GM10266 (cell line): ENCODE results near the gene CDC42EP3.

Experiments used
- DNase-seq: peaks from one replicate; pipeline ENCODE4 v3.0.0; 2012; ENCODE audit errors: extremely low spot score
- TF ChIP-seq, protein P1 (sequence below): IDR thresholded peaks from 2 replicates; pipeline ENCODE4 v1.5.1; 2012; ENCODE audit warnings: mild to moderate bottlenecking, low read depth; ENCODE audit not compliant: control insufficient read depth, insufficient read depth; ENCODE audit errors: missing control alignments

Gene CDC42EP3

GRCh38 chr2:37636381-37637066, 34.9 kb downstream of the CDC42EP3 start:
- DNase-seq = no peak
- TF ChIP-seq, protein P1, sequence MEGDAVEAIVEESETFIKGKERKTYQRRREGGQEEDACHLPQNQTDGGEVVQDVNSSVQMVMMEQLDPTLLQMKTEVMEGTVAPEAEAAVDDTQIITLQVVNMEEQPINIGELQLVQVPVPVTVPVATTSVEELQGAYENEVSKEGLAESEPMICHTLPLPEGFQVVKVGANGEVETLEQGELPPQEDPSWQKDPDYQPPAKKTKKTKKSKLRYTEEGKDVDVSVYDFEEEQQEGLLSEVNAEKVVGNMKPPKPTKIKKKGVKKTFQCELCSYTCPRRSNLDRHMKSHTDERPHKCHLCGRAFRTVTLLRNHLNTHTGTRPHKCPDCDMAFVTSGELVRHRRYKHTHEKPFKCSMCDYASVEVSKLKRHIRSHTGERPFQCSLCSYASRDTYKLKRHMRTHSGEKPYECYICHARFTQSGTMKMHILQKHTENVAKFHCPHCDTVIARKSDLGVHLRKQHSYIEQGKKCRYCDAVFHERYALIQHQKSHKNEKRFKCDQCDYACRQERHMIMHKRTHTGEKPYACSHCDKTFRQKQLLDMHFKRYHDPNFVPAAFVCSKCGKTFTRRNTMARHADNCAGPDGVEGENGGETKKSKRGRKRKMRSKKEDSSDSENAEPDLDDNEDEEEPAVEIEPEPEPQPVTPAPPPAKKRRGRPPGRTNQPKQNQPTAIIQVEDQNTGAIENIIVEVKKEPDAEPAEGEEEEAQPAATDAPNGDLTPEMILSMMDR = no peak

DNA sequence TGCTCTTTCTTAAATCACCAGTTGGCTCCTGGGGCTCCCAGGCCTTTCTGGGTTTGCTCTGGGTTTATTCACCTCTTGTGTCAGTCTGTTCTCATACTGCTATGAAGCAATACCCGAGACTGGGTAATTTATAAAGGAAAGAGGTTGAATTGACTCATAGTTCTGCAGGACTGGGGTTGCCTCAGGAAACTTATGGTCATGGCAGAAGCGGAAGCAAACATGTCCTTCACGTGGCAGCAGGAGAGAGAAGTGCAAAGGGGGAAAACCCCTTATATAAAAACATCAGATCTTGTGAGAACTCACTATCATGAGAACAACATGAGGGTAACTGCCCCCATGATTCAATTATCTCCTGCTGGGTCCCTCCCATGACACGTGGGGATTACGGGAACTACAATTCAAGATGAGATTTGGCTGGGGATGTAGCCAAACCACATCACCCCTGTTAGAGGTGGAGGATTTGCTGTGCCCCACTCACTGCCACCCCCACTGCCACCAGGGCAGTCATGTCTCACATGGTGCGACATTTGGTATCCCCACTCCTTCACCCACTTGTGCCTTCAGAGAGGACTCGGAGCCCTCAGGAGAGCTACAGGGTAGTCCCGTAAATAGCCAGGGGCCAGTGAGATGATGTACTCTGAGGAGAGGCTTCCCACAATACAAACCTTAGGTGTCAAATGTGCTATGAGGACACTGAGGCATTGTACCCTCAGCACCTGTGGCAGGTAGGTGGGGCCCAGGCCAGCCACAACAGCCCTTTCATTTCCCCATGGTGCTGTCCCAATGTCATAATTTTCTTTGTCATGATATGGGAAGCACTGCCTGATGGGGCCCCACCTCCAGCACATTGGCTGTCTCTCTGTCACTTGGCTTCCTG, 35.7 kb downstream of the CDC42EP3 start:
- TF ChIP-seq, protein P1 = no peak
- DNase-seq = no peak

GRCh38 chr2:37634914-37635503, 36.4 kb downstream of the CDC42EP3 start:
- DNase-seq = peak; percentile 35
- TF ChIP-seq, protein P1 = no peak

DNA sequence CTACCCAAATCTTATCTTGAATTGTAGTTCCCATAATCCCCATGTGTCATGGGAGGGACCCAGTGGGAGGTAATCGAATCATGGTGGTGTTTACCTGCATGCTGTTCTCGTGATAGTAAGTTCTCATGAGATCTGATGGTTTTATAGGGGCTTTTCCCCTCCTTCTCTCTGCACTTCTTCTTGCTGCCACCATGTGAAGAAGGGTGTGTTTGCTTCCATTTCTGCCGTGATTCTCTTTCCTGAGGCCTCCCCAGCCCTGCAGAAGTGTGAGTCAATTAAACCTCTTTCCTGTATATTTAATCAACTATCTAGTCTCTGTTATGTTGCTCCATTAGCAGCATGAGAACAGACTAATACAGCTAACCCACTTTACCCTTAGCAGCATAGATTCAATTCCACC, 37.6 kb downstream of the CDC42EP3 start:
- TF ChIP-seq, protein P1 = no peak
- no peak for DNase-seq

GRCh38 chr2:37633234-37633633, 38.2 kb downstream of the CDC42EP3 start:
- no peak for DNase-seq
- TF ChIP-seq, protein P1 = no peak

DNA sequence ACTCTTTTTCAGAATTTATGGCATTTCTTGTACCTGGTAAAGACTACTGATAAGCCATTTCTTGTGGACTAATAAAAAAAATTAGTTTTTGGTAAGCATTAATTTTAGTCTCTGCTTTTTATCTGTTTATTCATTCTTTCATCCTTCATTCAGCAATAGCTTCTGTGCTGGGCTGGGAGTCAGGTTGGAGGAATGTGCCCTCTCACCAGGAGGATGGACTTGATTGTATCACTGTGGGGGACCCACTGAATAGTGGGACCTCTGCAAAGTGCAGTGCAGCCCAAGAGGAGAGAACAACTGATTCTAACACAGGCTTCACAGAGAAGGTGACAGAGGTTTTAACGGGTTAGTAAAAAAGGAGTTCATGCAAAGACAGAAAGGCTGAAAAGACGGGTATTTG, 39.1 kb downstream of the CDC42EP3 start:
- DNase-seq = no peak
- TF ChIP-seq, protein P1 = no peak
